Measurements from ENCODE around the gene NCAPG.

Gene NCAPG

DNA sequence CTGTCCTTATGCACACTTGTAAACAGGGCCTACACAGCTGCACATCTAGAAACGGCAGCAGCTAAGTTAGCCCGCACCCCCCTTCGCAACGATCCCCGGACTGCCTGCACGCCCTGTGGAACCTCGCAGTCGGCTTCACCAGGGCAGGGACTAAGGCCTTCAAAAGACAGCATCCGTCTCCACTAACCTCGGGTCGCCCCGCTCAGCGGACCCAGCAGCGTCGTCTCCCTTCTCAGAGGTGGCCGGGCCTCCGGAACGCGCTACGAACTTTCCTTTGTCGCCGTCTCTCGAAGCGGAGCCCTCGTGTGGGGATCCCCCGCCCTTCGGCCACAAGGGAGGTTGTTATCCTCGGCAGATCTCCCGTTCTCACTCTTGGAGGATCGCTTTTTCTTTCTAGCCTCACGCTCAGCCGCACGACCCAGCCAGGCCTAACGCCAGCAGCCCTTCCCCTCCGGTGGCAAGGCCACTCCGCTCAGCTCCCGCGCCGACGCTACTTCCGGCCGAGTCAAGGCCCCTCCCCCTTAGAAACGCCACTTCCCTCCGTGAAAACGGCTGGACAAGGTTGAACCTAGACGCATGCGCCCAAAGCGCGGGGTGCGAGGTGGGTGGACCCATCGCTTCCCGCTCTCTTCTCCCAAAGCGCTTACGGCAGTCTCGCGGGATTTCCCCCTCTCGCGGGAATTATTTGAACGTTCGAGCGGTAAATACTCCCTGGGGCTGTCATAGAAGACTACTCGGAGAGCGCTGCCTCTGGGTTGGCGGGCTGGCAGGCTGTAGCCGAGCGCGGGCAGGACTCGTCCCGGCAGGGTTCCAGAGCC, at the start of gene NCAPG, which contains the start of gene DCAF16:
Gene NCAPG (plus strand): TSS at position 720 of the 818 bp plus-strand sequence. CDS start 99 bp downstream, outside the sequence.
Gene DCAF16 (minus strand): TSS at position 498 of the 818 bp plus-strand sequence. CDS start 6,616 bp downstream, outside the sequence.
- peak; percentile 96 to 99 for DNase-seq (ENCODE audit: low read depth in 1 of 2, low spot score in 1 of 2)

DNA sequence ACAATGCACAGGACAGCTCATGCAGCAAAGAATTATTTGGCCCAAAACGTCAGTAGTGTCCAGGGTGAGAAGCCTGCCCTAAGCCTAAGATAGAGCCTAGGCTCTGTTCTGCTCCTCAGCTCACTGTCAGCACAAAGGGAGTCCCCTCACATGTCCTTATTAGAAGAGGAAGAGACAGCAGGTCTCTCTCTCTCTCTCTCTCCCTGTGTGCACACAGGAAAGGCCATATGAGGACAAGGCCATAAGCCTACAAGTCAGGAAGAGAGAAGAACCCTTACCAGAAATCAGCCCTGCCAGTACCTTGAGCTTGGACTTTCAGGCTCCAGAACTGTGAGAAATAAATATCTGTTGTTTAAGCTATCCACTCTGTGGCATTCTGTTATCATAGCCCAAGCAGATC, 49.7 kb upstream of the NCAPG start:
- no peak for DNase-seq (ENCODE audit: low read depth in 1 of 2, low spot score in 1 of 2)

- DNase-seq (ENCODE audit: low read depth in 1 of 2, low spot score in 1 of 2), result no peak
Observed at GRCh38 chr4:17762726-17763125, 48.1 kb upstream of the NCAPG start.

GRCh38 chr4:17763416-17763815, 47.4 kb upstream of the NCAPG start:
- DNase-seq (ENCODE audit: low read depth in 1 of 2, low spot score in 1 of 2), result no peak

DNA sequence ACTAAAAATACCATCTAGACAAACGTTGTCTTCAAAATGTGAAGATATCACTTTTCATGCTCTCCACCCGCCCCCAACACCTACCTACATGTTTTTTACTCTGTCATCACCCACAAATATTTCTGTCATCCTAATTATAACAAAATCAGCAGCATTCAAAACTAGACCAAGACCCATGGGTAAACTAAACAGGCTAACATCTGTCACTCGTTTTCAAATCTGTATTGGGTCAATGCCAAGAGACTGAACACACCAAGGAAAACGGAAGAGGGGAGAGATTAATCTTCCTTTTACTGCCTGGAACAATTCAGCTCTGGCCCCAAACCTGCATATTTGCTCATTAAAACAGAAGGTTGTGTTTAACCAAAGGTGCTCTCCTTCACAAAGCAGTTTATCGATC, 46.8 kb upstream of the NCAPG start:
- no peak for DNase-seq (ENCODE audit: low read depth in 1 of 2, low spot score in 1 of 2)

DNA sequence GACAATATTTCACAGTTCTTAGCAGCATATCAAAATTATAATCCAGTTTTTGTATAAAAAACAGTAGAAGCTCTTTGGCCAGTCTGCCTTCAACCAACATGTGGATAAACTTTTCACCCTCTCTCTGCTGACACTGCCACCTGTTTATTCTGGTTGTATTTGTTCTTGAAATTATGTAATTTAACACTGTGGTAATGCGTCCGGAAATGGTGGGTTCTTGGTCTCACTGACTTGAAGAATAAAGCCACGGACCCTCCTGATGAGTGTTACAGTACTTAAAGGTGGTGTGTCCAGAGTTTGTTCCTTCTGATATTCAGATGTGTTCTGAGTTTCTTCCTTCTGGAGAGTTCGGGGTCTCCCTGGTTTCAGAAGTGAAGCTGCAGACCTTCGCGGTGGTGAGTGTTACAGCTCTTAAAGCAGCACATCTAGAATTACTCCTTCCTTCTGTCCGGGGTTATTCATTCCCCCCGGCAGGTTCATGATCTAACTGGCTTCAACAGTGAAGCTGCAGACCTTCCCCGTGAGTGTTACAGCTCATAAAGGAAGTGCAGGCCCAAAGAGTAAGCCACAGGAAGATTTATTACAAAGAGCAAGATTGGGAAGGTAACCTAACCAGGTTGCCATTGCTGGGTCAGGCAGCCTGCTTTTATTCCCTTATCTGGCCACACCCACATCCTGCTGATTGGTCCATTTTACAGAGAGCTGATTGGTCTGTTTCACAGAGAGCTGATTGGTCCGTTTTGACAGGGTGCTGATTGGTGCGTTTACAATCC, 45.1 kb upstream of the NCAPG start:
- no peak for DNase-seq (ENCODE audit: low read depth in 1 of 2, low spot score in 1 of 2)

GRCh38 chr4:17766826-17767458, 43.8 kb upstream of the NCAPG start:
- DNase-seq (ENCODE audit: low read depth in 1 of 2, low spot score in 1 of 2), result no peak

DNA sequence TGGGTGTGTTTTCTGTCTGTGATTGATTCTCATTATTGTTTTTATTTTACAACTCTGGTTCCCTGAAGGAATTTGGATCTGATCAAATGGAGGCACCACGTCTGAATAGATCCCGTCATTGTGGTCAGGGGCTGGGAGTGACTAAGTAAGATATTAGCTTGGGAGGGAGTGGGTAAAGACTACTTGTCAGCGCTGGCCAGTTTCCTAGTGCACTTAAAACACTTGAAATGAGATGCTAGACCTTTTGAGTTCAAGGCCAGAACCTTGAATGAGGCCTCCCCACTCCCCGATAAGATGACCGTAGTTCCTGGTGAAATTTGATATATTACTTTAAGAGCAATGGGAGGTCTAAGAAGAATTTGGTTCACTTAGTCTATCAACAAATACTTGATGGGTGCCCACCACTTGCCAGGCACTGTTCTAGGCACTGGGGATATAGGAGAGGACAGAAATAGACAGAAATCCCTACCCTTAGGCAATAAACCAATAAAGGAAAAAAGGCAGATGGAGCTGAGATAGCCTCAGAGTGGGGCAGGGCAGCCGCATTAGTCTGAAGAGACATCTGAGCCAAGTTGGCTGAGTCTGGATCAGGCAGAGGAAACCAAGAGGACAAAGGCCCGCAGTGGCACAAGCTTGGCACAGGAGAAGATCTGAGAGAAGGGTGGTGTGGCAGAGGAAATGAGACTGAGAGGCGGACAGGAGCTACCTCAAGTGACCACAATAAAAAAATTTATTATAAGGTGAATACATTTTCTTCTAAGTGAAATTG, 41.2 kb upstream of the NCAPG start:
- DNase-seq (ENCODE audit: low read depth in 1 of 2, low spot score in 1 of 2), result no peak

DNA sequence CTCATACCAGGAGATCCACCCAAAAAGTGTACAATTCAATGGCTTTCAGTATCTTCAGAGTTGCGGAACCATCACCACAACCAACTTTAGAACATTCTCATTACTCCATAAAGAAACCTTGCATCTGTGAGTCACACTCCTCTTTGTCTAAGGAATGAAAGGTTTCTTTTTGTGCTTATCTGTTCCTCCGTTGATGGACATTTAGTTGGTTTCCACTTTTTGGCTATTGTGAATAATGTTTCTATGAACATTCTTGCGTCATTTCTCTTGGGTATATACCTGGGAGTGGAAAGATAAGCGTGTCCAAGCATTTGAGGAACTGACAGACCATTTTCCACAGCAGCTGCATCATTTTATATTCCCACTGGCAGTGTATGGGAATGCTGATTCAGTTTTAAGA, 39.9 kb upstream of the NCAPG start:
- no peak for DNase-seq (ENCODE audit: low read depth in 1 of 2, low spot score in 1 of 2)

DNA sequence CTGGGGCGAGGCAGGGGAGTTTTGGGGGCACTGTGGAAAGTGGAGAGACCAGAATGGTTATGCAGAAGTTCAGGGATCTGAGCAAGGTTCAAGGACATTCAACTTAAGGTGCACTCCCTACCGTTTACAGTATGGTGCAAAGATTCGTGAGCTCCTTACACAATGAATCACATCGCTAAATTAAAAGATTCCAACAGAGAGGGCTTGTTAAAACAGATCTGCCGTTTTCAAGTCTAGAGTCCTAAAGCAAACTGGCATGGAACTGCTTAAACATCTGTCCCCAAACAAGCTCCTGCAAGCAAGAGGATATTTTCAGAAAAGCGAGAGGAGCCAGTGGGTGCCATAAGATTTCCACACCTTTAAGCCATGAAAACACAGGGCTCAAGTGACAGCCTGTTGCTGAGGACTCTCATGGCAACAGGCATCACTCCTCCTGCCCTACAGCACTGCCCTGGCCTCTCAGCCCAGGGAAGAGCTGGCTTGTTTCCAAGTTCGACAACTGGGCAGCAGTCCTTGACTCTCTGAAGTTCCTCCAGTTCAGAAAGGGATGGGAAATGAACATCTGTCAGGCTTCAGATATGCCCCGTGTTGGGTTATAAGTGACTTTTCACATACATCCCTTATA, 39.4 kb upstream of the NCAPG start:
- DNase-seq (ENCODE audit: low read depth in 1 of 2, low spot score in 1 of 2), result no peak

DNA sequence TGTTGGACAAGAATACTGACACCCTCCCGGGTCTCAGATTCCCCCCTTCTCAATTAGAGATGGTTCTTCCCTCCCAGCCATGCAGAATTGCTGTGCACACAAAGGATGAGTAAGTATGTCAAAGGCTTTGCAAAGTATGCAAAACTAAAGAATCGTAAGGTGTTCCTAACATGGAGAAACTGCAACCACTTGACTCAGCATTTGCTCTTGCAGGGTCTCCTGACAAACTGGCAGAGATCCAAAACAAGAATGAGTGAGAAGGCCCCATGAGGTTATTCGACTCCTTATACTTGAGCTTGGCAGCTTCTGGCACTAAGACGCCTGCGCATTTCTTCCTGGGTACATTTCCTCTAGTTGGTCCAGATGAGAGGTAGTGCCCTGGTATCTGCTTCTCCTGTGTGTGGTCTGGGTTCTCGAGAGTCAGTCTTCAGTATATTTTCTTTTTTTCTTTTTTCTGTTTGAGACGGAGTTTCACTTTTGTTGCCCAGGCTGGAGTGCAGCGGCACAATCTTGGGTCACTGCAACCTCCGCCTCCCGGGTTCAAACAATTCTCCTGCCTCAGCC, 37.6 kb upstream of the NCAPG start:
- DNase-seq (ENCODE audit: low read depth in 1 of 2, low spot score in 1 of 2), result no peak

- no peak for DNase-seq (ENCODE audit: low read depth in 1 of 2, low spot score in 1 of 2)
Observed at GRCh38 chr4:17778431-17778830, 32.3 kb upstream of the NCAPG start.

DNA sequence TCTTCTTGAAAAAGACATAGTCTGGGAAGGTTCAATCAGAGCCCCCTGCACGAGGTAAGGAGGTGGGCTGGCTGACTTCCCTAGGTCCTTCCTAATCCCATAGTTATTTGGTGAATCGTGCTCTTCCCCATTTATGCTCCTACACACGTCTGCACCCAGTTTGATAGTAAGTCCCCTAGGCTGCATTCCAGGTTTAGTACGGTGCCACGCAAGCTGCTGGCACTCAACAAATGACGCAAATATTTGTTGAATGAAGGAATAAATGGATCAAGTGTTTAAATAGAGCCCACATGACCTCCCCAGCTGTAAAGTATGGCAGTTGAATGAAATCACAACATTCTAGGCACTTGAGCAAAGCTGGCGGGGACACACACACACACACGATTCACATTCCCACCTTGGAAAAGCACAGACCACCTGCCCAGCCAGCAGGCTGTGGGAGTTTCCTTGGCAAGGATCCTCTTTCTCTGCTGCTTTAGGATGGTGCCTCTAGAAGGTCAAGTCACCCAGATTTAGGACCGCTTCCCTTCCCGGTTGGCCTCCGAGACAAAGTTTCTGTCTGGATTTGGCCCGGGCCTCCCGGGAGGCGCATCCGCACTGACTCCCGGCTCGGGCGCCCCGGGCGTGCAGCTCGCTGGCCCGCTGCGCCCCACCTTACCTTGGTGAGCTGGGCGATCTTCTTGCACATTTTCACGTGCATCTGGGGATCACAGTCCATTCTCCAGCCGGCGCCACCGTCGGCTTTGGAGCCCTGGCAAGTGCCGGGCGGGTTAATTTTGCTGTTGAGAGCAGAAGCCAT, 30.1 kb upstream of the NCAPG start:
- no peak for DNase-seq (ENCODE audit: low read depth in 1 of 2, low spot score in 1 of 2)

GRCh38 chr4:17781300-17782287, 29.2 kb upstream of the NCAPG start, which contains the start of gene FAM184B:
Gene FAM184B (minus strand): TSS chr4:17781621. CDS start chr4:17781299, 322 bp downstream.
- no peak for DNase-seq (ENCODE audit: low read depth in 1 of 2, low spot score in 1 of 2)

GRCh38 chr4:17785858-17786257, 24.9 kb upstream of the NCAPG start:
- DNase-seq (ENCODE audit: low read depth in 1 of 2, low spot score in 1 of 2), result no peak

GRCh38 chr4:17786567-17786966, 24.2 kb upstream of the NCAPG start:
- no peak for DNase-seq (ENCODE audit: low read depth in 1 of 2, low spot score in 1 of 2)

DNA sequence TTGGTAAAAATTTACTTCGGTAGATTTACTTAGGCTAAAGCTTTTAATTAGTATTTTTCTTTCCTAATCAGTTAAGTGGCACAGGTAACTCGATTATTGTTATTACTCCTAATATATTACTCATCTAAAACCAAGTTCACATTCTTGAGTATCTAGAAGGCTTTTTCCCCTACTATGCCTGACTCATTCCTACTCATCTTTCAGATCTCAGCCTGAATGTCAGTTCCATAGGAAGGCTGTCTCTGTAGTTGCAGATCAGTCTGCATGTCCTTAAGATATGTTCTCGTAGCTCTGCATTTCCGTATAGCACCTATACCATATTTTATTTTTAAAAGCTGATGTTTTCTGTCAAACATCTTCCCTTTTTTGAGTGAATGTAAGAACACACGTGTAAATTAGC, 23.5 kb upstream of the NCAPG start:
- DNase-seq (ENCODE audit: low read depth in 1 of 2, low spot score in 1 of 2), result no peak

- no peak for DNase-seq (ENCODE audit: low read depth in 1 of 2, low spot score in 1 of 2)
Observed at GRCh38 chr4:17788956-17789355, 21.8 kb upstream of the NCAPG start.

Data from activated CD4-positive, alpha-beta T cell treated with anti-CD3 and anti-CD28 coated beads, Interleukin-2, amount 50 U/mL, for 24 hours (primary cell).